HG03432 (cell line): ENCODE data around the gene RHBDF1.
A peak's percentile ranks its signal among the peaks of the same experiment; 100 is the strongest.
"Not testable (repeated sequence)": the region's sequence is repeated elsewhere in the genome, so short reads cannot be mapped to it uniquely, and the experiment has no call there.

Source experiments
- ATAC-seq: cut with Tn5 transposase; IDR thresholded peaks from one replicate; pipeline ENCODE4 v1.9.1; 2021; ENCODE audit warnings: mild to moderate bottlenecking, moderate library complexity; ENCODE audit not compliant: unreplicated experiment

Gene RHBDF1

DNA sequence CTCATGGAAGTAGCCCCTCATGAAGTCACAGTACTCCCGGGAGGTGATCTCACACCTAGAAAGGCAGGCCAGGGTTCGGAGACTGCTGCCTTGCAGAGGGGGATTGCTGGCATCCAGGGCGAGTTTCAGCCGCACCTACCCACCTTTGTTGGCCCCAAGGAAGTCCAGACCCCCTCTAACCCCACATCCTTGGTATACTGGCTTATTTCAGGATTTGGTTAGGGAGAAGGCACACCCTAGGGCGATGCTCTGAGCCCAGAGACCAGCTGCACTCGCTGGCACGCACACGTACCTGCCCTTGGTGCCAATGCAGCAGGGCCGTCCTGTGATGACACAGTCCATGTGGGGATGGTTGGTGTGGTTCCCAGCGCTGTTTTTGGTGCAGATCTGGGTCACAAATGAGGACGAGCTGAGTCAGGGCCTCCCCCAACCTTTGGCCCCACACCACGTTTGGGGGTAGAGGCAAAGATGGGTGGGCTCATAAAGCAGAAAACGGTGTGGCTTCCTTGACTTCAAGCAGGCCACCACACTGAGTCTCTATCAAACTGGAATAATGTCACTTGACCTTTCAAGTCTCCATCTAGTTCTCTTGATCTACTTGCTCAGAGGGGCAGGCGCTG is 12.9 kb downstream of the RHBDF1 start:
- no peak for ATAC-seq

DNA sequence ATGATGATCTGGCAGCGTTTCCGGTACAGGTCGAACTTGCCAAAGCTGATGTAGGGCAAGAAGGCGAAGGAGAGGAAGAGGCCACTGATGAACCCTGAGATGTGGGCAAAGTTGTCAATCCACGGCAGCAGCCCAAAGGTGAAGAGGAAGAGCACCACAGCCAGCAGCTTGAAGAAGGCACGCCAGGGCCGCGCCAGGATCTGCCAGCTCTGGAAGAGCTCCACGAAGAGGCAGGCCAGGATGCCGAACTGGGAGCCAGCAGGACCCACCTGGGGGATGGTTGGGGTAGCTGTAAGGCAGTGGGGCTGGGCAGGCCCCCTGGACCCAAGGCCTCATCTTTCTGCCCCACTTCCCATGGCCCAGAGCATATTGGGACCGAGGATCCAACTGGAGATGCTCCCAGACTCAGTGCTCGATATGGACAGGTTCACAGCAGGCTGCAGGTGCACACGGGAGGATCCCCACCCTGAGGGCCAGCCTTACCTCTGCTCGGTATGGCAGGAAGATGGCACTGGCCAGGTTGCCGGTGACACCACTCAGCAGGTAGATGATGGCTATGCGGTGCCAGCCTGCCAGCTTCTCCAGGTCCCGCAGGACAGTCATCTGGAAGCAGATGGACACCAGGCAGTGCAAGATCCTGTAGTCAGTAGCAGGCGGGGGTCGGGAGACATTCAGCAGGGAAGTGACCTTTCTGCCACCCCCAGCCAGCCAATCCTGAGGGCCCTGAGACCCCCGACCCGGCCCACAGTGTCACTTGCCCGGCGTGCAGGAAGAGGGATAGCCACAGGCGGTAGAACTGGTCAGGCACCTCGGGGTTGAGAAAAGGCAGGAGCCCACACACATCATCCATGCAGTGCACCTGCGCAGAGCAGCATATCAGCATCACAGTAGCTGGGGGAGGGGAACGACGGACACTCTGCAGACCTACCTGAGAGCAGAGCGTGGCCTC is 13.7 kb downstream of the RHBDF1 start:
- no peak for ATAC-seq

GRCh38 chr16:57711-58110 is 14.7 kb downstream of the RHBDF1 start:
- ATAC-seq, result no peak

DNA sequence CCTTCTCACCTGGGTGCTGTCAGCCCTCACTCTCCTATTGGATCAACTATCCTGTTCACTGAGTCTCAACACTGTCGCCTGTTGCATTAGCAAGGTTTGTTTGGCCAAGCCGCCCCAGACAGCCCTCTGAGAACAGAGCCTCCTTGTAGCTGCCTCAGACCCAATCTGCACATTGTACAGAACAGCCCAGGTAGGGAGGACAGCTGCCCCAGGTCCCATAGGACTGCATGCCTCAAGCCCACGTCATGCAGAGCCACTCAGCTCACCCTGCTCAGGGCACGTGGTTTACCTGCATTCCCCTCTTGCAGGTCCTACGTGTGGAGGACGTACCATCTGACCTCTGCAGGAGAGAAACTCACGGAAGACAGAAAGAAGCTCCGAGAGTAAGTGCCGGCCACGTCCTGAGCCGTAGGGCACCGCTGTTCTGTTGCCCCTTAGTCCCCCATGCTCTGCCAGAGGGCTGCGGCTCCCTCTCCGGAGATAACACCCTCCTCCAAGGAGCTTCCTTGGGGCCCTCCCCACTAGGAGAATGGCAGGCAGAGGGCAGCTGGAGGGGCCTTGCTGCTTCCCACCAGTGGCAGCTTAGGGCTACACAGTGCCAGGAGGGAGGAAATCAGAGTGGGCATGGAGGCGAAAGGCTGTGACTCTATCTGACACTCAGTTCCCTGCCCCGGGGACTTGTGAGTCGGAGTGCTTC is 16.1 kb downstream of the RHBDF1 start:
- no peak for ATAC-seq

DNA sequence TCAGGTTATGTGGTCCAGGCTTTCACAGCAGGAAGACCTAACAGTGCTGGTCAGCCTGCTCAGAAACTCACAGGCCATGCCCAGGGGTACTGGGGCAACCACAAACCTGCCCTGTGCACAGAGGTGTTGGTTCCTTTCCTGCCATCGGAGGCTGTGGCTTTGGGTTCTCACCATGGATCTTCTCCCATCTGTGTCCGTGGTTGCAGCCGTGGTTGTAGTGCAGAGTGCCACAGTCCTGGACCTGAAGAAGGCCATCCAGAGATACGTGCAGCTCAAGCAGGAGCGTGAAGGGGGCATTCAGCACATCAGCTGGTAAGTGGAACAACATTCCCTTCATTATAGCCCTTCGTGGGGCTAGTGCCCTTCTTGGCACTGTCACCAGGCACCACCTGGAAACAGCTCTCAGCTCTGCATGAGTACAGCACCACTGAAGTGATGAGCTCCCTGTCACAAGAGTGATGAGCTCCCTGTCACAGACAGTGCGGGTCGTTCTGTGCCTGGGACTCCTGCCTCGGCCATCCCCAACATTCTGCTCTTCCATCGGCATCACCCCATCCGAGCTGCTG is 16.8 kb downstream of the RHBDF1 start:
- no peak for ATAC-seq

DNA sequence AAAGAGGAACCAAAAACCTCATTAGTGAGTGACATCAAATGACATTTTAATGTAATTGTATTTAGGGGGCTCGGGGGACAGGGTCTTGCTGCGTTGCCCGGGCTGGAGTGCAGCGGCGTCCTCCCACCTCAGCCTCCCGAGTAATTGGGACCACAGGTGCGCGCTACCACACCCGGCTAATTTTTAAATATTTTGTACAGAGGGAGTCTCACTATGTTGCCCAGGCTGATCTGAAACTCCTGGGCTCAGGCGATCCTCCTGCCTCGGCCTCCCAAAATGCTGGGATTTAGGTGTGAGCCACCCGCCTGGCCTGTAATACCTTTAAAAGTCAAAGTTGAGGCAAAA is 18.2 kb downstream of the RHBDF1 start:
- no peak for ATAC-seq

- peak; percentile 92 for ATAC-seq
Measured at GRCh38 chr16:53346-54236, 18.8 kb downstream of the RHBDF1 start, which contains the start of the genes POLR3K and SNRNP25. Gene POLR3K (minus strand): TSS chr16:53608. CDS start chr16:53586, 22 bp downstream. Gene SNRNP25 (plus strand): TSS chr16:53828. CDS start chr16:54017, 189 bp downstream.

DNA sequence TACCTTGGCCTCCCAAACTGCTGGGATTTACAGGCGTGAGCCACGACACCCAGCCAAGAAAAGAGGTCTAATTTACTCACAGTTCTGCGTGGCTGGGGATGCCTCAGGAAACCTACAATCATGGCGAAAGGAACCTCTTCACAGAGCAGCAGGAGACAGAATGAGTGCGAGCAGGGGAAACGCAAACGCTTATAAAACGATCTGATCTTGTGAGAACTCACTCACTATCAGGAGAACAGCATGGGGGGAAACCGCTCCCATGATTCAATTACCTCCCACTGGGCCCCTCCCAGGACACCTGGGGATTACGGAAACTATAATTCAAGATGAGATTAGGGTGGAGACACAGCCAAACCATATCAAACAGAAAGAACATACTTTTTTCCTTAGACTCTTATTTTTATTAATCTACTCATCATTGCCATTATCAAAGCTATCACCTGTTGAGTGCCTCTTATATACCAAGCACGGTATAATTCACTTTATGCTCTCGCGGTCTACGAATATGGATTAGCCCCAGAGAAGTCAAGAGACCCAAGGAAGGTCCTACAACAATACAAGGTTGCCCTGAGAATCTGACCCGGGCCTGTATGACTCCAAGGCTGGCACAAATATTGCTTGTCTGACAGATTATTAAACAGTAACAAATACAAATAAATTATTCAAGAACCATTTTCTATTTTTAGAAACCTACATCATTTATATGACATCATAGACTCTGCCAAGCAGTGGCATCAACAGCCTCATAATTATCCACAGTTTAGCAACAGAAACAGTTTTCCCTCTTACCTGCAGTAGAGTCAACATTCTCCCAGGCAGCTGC is 21.5 kb downstream of the RHBDF1 start:
- no peak for ATAC-seq

DNA sequence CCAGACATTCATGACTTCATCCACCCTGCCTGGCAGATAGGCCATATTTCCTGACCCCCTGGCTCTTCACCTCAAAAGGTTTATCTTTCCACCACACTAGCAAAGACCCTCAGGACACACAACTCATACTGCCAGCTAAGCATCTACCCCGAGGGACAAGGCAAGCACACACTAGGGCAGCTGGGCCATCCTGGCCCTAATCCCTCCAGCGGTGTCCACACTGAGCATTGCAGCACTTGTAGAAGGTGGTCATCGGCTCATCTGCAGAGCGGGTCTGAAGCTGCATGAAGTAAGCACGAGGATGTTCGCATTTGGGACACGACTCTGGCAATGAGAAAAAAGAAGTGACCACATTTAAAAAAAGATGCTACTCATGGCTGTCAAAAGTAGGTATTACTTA is 25.2 kb downstream of the RHBDF1 start:
- ATAC-seq, result no peak

- ATAC-seq, result not testable (repeated sequence)
Measured at GRCh38 chr16:46510-46909, 25.9 kb downstream of the RHBDF1 start.

DNA sequence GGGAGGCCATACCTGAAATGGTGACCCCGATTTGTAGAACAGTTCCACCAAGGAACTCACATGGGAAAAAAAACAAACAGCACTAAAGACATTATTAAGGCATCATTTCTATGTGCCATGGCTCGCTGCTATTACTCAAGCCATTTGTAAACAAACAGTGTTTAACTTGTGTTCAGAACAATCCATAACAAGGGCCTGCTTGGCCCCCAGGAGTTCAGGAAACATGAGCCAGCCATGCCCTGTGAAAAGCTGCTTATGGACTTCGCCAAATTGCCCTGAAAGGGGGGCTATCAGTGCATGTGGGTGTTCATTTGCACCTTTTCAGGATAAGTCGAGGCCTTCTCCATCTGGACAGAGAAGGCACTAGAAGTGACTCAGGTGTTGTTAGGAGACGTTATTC is 27.0 kb downstream of the RHBDF1 start:
- no peak for ATAC-seq

- no peak for ATAC-seq
Measured at GRCh38 chr16:44655-45054, 27.8 kb downstream of the RHBDF1 start.

DNA sequence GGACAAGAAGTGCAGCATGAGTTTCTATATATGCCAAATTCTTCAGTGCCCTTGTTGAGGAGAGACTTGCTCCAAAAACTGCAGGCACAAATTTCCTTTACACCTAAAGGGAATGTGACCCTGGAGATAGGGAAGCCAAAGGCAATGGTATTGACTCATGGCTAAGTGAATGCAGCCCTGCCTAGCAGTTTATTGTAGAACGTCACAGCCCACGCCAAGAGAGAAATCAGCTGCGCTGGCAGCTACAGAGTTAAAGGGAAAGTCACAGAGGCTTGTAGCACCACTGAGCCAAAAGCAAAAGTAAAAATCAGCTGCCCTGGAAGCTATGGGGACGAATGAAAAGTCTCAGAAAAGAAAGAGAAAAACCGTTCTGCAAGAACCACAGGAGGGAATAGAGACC is 29.1 kb downstream of the RHBDF1 start:
- no peak for ATAC-seq

GRCh38 chr16:42691-43090 is 29.7 kb downstream of the RHBDF1 start:
- no peak for ATAC-seq

GRCh38 chr16:42069-42457 is 30.4 kb downstream of the RHBDF1 start:
- no peak for ATAC-seq

GRCh38 chr16:41439-42068 is 30.9 kb downstream of the RHBDF1 start:
- ATAC-seq, result no peak

DNA sequence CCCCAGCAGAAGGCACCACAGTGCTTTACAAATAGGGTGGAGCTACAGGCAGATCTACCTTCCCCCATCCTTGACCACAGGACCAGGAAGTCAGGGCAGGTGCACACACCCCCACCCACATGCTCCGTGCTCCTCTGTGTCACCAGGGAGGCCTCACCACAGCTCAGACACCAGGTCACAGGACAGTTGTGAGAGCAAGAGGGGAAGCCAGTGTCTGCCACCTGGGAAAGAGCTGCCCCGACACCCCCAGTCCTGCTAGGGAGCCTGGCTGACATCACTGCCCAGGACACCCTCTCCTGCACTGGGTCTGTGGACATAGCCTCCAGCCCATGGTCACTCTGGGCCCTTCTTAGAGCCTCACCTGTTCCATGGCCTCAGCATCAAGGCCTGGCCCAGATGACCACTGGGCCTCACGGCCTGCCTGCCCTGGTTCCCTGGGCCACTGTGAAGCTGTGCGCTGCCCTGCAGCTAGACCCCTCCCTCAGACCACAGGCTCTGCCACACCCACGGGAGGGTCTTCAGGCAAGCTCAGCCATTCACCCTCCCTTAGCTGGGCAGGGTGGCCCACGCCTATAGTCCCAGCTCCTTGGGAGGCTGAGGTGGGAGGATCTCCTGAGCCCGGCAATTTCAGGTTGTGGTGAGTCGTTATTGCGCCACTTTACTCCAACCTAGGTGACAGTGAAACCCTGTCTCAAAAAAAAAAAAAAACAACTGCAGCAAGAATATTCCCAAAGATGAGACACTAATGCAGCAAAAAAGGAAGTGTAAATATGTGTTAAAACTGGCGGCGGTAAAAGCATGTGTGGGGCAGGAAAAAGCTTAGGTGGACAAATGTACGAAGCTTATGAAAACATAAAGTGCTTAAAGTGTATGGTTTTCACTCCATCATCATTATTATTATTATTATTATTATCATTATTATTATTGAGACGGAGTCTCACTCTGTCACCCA is 33.2 kb downstream of the RHBDF1 start:
- ATAC-seq, result peak; percentile 70

DNA sequence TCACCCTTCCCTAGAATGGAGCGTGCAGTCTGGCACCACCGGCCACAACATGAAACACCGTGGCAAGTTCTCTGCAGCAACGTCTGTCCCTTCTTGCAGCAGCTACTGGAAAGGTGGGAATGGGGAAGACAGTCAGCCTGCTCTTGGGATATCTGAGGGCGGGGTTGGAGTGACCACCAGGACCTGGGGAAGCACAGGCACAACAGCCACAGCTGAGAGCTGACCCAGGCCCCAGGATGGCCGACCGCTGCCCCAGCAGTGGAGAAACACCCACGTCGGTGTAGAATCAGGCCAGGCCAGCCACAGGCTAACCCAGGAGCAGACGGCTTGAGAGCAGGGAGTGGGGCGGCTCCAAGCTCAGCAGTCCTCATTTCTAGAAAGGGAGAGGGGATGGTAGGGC is 34.2 kb downstream of the RHBDF1 start:
- not testable (repeated sequence) for ATAC-seq
